ENCODE data around the gene PYGL.

PYGL gene

GRCh38 chr14:50929506-50929905 lies 14.8 kb downstream of the PYGL start:
- TF ChIP-seq CTCF (IDR thresholded peaks at IDR 0.05) = no peak
- H3K79me2 ChIP-seq = no peaks in the 10 kb centered on the region
- no peak overlapping the region for H3K4me3 ChIP-seq (ENCODE audit: low read depth, low read length)
- H3K9ac ChIP-seq = no peak overlapping the region
- no peak overlapping the region for H2AFZ ChIP-seq
- H3K9me3 ChIP-seq (ENCODE audit: control insufficient read depth, low read length) = no peaks in the 10 kb centered on the region
- no peak overlapping the region for H3K27ac ChIP-seq
- H3K4me1 ChIP-seq = peaks cover under 1% of the 10 kb centered on the region
- no peak overlapping the region for H3K4me2 ChIP-seq (ENCODE audit: low read length)
- no peaks in the 10 kb centered on the region for H3K27me3 ChIP-seq (ENCODE audit: control insufficient read depth, insufficient read depth, low read length)
- H3K36me3 ChIP-seq (ENCODE audit: control insufficient read depth, insufficient read depth, low read length) = no peaks in the 10 kb centered on the region

- Histone ChIP-seq H3K9ac (no peak overlapping the region), H3K4me1 (peaks cover 3% of the 10 kb centered on the region), H3K9me3 (ENCODE audit: control insufficient read depth, low read length) (no peaks in the 10 kb centered on the region), H3K79me2 (no peaks in the 10 kb centered on the region), H3K27me3 (ENCODE audit: control insufficient read depth, insufficient read depth, low read length) (no peaks in the 10 kb centered on the region), H3K27ac (no peak overlapping the region), H3K4me2 (ENCODE audit: low read length) (no peak overlapping the region), H2AFZ (no peak overlapping the region), H3K36me3 (ENCODE audit: control insufficient read depth, insufficient read depth, low read length) (no peaks in the 10 kb centered on the region), H3K4me3 (ENCODE audit: low read depth, low read length) (no peak overlapping the region)
- TF ChIP-seq CTCF (IDR thresholded peaks at IDR 0.05) = no peak
Observed at GRCh38 chr14:50928002-50928635, 16.2 kb downstream of the PYGL start.

- Histone ChIP-seq H3K4me2 (ENCODE audit: low read length) (no peak overlapping the region), H3K9me3 (ENCODE audit: control insufficient read depth, low read length) (no peaks in the 10 kb centered on the region), H3K36me3 (ENCODE audit: control insufficient read depth, insufficient read depth, low read length) (no peaks in the 10 kb centered on the region), H3K27ac (no peak overlapping the region), H3K79me2 (no peaks in the 10 kb centered on the region), H3K4me3 (ENCODE audit: low read depth, low read length) (no peak overlapping the region), H2AFZ (no peak overlapping the region), H3K27me3 (ENCODE audit: control insufficient read depth, insufficient read depth, low read length) (no peaks in the 10 kb centered on the region), H3K4me1 (peaks cover 3% of the 10 kb centered on the region), H3K9ac (no peak overlapping the region)
- no peak for TF ChIP-seq CTCF (IDR thresholded peaks at IDR 0.05)
Observed at GRCh38 chr14:50926851-50927386, 17.4 kb downstream of the PYGL start.

GRCh38 chr14:50924843-50925242 lies 19.4 kb downstream of the PYGL start:
- no peak overlapping the region for H2AFZ ChIP-seq
- no peak for TF ChIP-seq CTCF (IDR thresholded peaks at IDR 0.05)
- H3K27ac ChIP-seq = no peak overlapping the region
- H3K79me2 ChIP-seq = no peaks in the 10 kb centered on the region
- no peak overlapping the region for H3K4me3 ChIP-seq (ENCODE audit: low read depth, low read length)
- no peak overlapping the region for H3K4me2 ChIP-seq (ENCODE audit: low read length)
- H3K4me1 ChIP-seq = peaks cover 3% of the 10 kb centered on the region
- no peaks in the 10 kb centered on the region for H3K27me3 ChIP-seq (ENCODE audit: control insufficient read depth, insufficient read depth, low read length)
- no peaks in the 10 kb centered on the region for H3K36me3 ChIP-seq (ENCODE audit: control insufficient read depth, insufficient read depth, low read length)
- H3K9me3 ChIP-seq (ENCODE audit: control insufficient read depth, low read length) = no peaks in the 10 kb centered on the region
- no peak overlapping the region for H3K9ac ChIP-seq

- H3K4me2 ChIP-seq (ENCODE audit: low read length) = no peak overlapping the region
- H3K79me2 ChIP-seq = no peaks in the 10 kb centered on the region
- H3K27me3 ChIP-seq (ENCODE audit: control insufficient read depth, insufficient read depth, low read length) = no peaks in the 10 kb centered on the region
- no peak overlapping the region for H3K27ac ChIP-seq
- H3K9me3 ChIP-seq (ENCODE audit: control insufficient read depth, low read length) = no peaks in the 10 kb centered on the region
- TF ChIP-seq CTCF (IDR thresholded peaks at IDR 0.05) = no peak
- no peak overlapping the region for H2AFZ ChIP-seq
- H3K4me1 ChIP-seq = peaks cover 3% of the 10 kb centered on the region
- H3K9ac ChIP-seq = no peak overlapping the region
- no peaks in the 10 kb centered on the region for H3K36me3 ChIP-seq (ENCODE audit: control insufficient read depth, insufficient read depth, low read length)
- no peak overlapping the region for H3K4me3 ChIP-seq (ENCODE audit: low read depth, low read length)
Observed at GRCh38 chr14:50924236-50924635, 20.0 kb downstream of the PYGL start.

Measured in parathyroid adenoma (tissue), 2 donors.